Measurements from ENCODE around the gene RETNLB. TPM values are rescaled to one million over a fixed set of nuclear protein-coding genes. Genes with fewer than 3 reads are reported as not detected.

RETNLB gene
- total RNA-seq: not detected

- DNase-seq (ENCODE audit: low spot score): no peak
- H3K27ac ChIP-seq: no peak within 1 kb of the TSS
- no peak for TF ChIP-seq CTCF (IDR thresholded peaks at IDR 0.05)
- H3K4me1 ChIP-seq (ENCODE audit: control insufficient read depth in 1 of 2, low read depth in 2 of 2): no peaks in the 10 kb centered on the region
- no peaks in the 10 kb centered on the region for H3K36me3 ChIP-seq
- no peaks in the 10 kb centered on the region for H3K9me3 ChIP-seq
- H3K4me3 ChIP-seq: no peak within 1 kb of the TSS
- no peaks in the 10 kb centered on the region for H3K27me3 ChIP-seq (replicated peaks; ENCODE audit: insufficient read depth)
- no peak for ATAC-seq (ENCODE audit: insufficient number of reproducible peaks, low FRiP score, low read depth)
Observed at GRCh38 chr3:108757404-108757982, at the start of gene RETNLB. Gene RETNLB (minus strand): TSS chr3:108757410. CDS start chr3:108757185, 225 bp downstream.

GRCh38 chr3:108806316-108806715 lies 49.1 kb upstream of the RETNLB start:
- peak; percentile 23 for ATAC-seq (ENCODE audit: insufficient number of reproducible peaks, low FRiP score, low read depth)
- DNase-seq (ENCODE audit: low spot score): no peak
- Histone ChIP-seq H3K27me3 (replicated peaks; ENCODE audit: insufficient read depth) (no peaks in the 10 kb centered on the region), H3K36me3 (no peaks in the 10 kb centered on the region), H3K27ac (no peak overlapping the region), H3K4me1 (ENCODE audit: control insufficient read depth in 1 of 2, low read depth in 2 of 2) (no peaks in the 10 kb centered on the region), H3K9me3 (no peaks in the 10 kb centered on the region), H3K4me3 (no peak overlapping the region)
- TF ChIP-seq CTCF (IDR thresholded peaks at IDR 0.05): no peak

GRCh38 chr3:108804966-108805365 lies 47.8 kb upstream of the RETNLB start:
- DNase-seq (ENCODE audit: low spot score) (no peak), ATAC-seq (ENCODE audit: insufficient number of reproducible peaks, low FRiP score, low read depth) (no peak)
- Histone ChIP-seq H3K4me1 (ENCODE audit: control insufficient read depth in 1 of 2, low read depth in 2 of 2) (no peaks in the 10 kb centered on the region), H3K36me3 (no peaks in the 10 kb centered on the region), H3K27ac (no peak overlapping the region), H3K27me3 (replicated peaks; ENCODE audit: insufficient read depth) (no peaks in the 10 kb centered on the region), H3K9me3 (no peaks in the 10 kb centered on the region), H3K4me3 (no peak overlapping the region)
- no peak for TF ChIP-seq CTCF (IDR thresholded peaks at IDR 0.05)

- DNase-seq (ENCODE audit: low spot score): no peak
- ATAC-seq (ENCODE audit: insufficient number of reproducible peaks, low FRiP score, low read depth): no peak
Observed at GRCh38 chr3:108804437-108804836, 47.2 kb upstream of the RETNLB start.

GRCh38 chr3:108791473-108791872 lies 34.3 kb upstream of the RETNLB start:
- ATAC-seq (ENCODE audit: insufficient number of reproducible peaks, low FRiP score, low read depth) (no peak), DNase-seq (ENCODE audit: low spot score) (no peak)
- Histone ChIP-seq H3K4me3 (no peak overlapping the region), H3K36me3 (no peaks in the 10 kb centered on the region), H3K9me3 (peaks cover 3% of the 10 kb centered on the region), H3K4me1 (ENCODE audit: control insufficient read depth in 1 of 2, low read depth in 2 of 2) (no peaks in the 10 kb centered on the region), H3K27ac (no peak overlapping the region), H3K27me3 (replicated peaks; ENCODE audit: insufficient read depth) (no peaks in the 10 kb centered on the region)
- TF ChIP-seq CTCF (IDR thresholded peaks at IDR 0.05): no peak

More at GRCh38 chr3:108804437-108804836, 47.2 kb upstream of the RETNLB start:
- H3K27ac ChIP-seq: no peak overlapping the region
- H3K36me3 ChIP-seq: no peaks in the 10 kb centered on the region
- H3K4me1 ChIP-seq (ENCODE audit: control insufficient read depth in 1 of 2, low read depth in 2 of 2): no peaks in the 10 kb centered on the region
- H3K27me3 ChIP-seq (replicated peaks; ENCODE audit: insufficient read depth): no peaks in the 10 kb centered on the region
- no peak for TF ChIP-seq CTCF (IDR thresholded peaks at IDR 0.05)
- H3K4me3 ChIP-seq: no peak overlapping the region
- no peaks in the 10 kb centered on the region for H3K9me3 ChIP-seq

Data from thoracic aorta (tissue), 2 donors.